Amniotic epithelial cell (primary cell): Measurements from ENCODE around the gene CHERP.
"Not testable (repeated sequence)": the region's sequence is repeated elsewhere in the genome, so short reads cannot be mapped to it uniquely, and the experiment has no call there.

ENCODE experiments used
- DNase-seq: peaks from one replicate; pipeline ENCODE4 v3.0.0-alpha.2; 2010; ENCODE audit warnings: low read depth

Gene CHERP

DNA sequence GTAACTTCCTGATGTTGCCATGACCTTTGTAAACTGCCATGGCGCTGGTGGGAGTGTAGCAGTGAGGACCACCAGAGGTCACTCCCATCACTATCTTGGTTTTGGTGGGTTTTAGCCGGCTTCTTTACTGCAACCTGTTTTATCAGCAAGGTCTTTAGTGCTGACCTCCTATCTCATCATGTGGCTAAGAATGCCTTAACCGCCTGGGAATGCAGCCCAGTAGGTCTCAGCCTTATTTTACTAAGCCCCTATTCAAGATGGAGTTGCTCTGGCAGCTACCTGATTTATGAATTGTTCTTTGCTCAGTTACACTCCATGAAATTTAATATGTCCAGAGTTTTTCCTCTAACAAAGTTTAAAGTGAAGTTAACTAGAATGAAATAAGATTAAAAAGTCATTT, 65.8 kb downstream of the CHERP start:
- DNase-seq = peak; percentile 70

- DNase-seq = no peak
These were observed 68.3 kb downstream of the CHERP start for GRCh38 chr19:16473875-16474392.

- no peak for DNase-seq
These were observed 69.2 kb downstream of the CHERP start for GRCh38 chr19:16472992-16473391.

- not testable (repeated sequence) for DNase-seq
These were observed 69.7 kb downstream of the CHERP start for GRCh38 chr19:16472559-16472899.

DNA sequence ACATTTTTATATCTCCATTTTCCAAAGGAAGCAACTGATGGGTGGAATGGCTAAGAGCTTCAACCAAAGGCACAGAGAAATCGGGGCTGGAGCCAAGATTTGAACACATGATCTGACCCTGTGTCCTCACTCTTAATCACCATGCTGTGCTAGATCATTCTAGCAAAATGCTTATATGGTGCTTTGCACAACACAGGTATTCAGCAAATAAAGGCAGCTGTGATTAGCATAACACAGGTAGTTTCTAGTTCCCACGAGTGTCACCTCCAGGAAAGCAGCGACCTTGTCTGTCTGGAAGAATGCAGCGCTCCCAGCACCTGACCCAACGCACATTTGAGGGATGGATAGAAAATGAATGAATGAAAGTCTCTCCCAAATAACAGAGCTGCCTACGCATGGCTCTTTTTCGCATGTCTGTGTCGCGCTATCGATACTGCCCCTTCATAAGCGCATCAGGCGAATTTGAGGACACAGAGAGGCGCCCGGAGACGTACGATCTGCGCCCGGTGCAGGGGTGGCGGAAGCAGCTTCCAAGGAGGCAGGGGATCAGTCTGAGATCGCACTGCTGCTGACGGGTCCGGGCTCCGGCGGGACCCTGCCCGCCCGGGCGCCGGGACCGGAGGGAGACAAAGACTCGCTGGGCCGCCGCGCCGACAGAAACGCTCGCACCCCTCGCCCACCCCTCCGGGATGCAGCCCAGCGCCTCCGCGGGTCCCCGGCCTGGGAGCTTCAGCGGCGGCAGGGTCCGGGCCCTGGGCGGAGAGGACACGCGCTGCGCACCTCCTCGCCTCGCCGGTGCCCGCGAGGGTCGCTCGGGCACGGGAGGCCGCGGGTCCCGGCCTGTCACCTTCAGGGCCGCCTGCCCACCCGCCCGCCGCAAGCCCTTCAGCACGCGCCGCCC, 71.1 kb downstream of the CHERP start:
- DNase-seq = peak; percentile 57

- DNase-seq = peak; percentile 14
These were observed 71.7 kb downstream of the CHERP start for GRCh38 chr19:16470541-16470910.
